Suprapubic skin (tissue), 4 donors: ENCODE results near the gene BBS2.

Source experiments
- POLR2A ChIP-seq, 2 donors: fragments of 450-650 bp; IDR thresholded peaks; one replicate each; pipeline ENCODE4 v1.6.1; 2017; ENCODE audit warnings: antibody characterized with exemption in 2 of 2, mild to moderate bottlenecking in 2 of 2, moderate library complexity in 2 of 2
- POLR2AphosphoS5 ChIP-seq, 3 donors: sonication (generic); formaldehyde crosslinking; IDR thresholded peaks; one replicate each; pipeline ENCODE4 v1.6.1; 2017; ENCODE audit warnings: antibody characterized with exemption in 3 of 3
- TF ChIP-seq, protein P1 (sequence below), 2 donors: fragments of 200-600 bp in 1 of 2; fragments of 450-650 bp in 1 of 2; sonication (generic) in 1 of 2; IDR thresholded peaks; one replicate each; pipeline ENCODE4 v1.5.1; 2016 to 2019; ENCODE audit warnings: antibody characterized with exemption in 2 of 2, mild to moderate bottlenecking in 1 of 2, moderate library complexity in 1 of 2

- TF ChIP-seq, protein P1, sequence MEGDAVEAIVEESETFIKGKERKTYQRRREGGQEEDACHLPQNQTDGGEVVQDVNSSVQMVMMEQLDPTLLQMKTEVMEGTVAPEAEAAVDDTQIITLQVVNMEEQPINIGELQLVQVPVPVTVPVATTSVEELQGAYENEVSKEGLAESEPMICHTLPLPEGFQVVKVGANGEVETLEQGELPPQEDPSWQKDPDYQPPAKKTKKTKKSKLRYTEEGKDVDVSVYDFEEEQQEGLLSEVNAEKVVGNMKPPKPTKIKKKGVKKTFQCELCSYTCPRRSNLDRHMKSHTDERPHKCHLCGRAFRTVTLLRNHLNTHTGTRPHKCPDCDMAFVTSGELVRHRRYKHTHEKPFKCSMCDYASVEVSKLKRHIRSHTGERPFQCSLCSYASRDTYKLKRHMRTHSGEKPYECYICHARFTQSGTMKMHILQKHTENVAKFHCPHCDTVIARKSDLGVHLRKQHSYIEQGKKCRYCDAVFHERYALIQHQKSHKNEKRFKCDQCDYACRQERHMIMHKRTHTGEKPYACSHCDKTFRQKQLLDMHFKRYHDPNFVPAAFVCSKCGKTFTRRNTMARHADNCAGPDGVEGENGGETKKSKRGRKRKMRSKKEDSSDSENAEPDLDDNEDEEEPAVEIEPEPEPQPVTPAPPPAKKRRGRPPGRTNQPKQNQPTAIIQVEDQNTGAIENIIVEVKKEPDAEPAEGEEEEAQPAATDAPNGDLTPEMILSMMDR (IDR thresholded peaks at IDR 0.05) = no peak
- no peak for TF ChIP-seq POLR2A (IDR thresholded peaks at IDR 0.05)
- TF ChIP-seq POLR2AphosphoS5 (IDR thresholded peaks at IDR 0.05) = no peak
Measured at GRCh38 chr16:56564793-56565477, 45.1 kb upstream of the BBS2 start, which contains the start of gene MT4.
